ENCODE measurements around the gene PLET1.

Gene PLET1

GRCh38 chr11:112280268-112281126 is 19.8 kb upstream of the PLET1 start:
- peak; percentile 64 for DNase-seq

GRCh38 chr11:112279901-112280267 is 19.2 kb upstream of the PLET1 start:
- peak; percentile 69 for DNase-seq

GRCh38 chr11:112278803-112279202 is 18.1 kb upstream of the PLET1 start:
- no peak for DNase-seq

- no peak for DNase-seq
Observed at GRCh38 chr11:112277941-112278340, 17.3 kb upstream of the PLET1 start.

- no peak for DNase-seq
Observed at GRCh38 chr11:112277029-112277428, 16.4 kb upstream of the PLET1 start.

- no peak for DNase-seq
Observed at GRCh38 chr11:112274007-112274783, 13.5 kb upstream of the PLET1 start.

GRCh38 chr11:112273066-112273465 is 12.4 kb upstream of the PLET1 start:
- DNase-seq, result no peak

- no peak for DNase-seq
Observed at GRCh38 chr11:112271242-112271641, 10.6 kb upstream of the PLET1 start.

GRCh38 chr11:112270551-112271180 is 10.0 kb upstream of the PLET1 start:
- no peak for DNase-seq

GRCh38 chr11:112269139-112269538 is 8.5 kb upstream of the PLET1 start:
- DNase-seq, result no peak

- no peak for DNase-seq
Observed at GRCh38 chr11:112268406-112268805, 7.7 kb upstream of the PLET1 start.

- no peak for DNase-seq
Observed at GRCh38 chr11:112267188-112267591, 6.5 kb upstream of the PLET1 start.

GRCh38 chr11:112266410-112266778 is 5.7 kb upstream of the PLET1 start:
- no peak for DNase-seq

GRCh38 chr11:112265659-112266409 is 5.2 kb upstream of the PLET1 start:
- DNase-seq, result no peak

GRCh38 chr11:112255067-112255720 is 5.5 kb downstream of the PLET1 start:
- no peak for DNase-seq

GRCh38 chr11:112253605-112254242 is 6.9 kb downstream of the PLET1 start:
- DNase-seq, result no peak

- DNase-seq, result no peak
Observed at GRCh38 chr11:112249871-112250610, 10.6 kb downstream of the PLET1 start.

- no peak for DNase-seq
Observed at GRCh38 chr11:112248201-112248600, 12.5 kb downstream of the PLET1 start.

- no peak for DNase-seq
Observed at GRCh38 chr11:112247201-112247600, 13.5 kb downstream of the PLET1 start.

GRCh38 chr11:112241486-112241885 is 19.2 kb downstream of the PLET1 start:
- no peak for DNase-seq

GRCh38 chr11:112238041-112238440 is 22.6 kb downstream of the PLET1 start:
- no peak for DNase-seq
